ENCODE data around the gene ZNF205. TPM values are rescaled to one million over a fixed set of nuclear protein-coding genes. Genes with fewer than 3 reads are reported as not detected.

Gene ZNF205
- total and polyA plus RNA-seq, 2 of the 13 experiments (the other 11 are each of a cell fraction or from before 2014, with no cell fraction given) = 5.8 to 10.2 TPM

- TF ChIP-seq, protein P1, sequence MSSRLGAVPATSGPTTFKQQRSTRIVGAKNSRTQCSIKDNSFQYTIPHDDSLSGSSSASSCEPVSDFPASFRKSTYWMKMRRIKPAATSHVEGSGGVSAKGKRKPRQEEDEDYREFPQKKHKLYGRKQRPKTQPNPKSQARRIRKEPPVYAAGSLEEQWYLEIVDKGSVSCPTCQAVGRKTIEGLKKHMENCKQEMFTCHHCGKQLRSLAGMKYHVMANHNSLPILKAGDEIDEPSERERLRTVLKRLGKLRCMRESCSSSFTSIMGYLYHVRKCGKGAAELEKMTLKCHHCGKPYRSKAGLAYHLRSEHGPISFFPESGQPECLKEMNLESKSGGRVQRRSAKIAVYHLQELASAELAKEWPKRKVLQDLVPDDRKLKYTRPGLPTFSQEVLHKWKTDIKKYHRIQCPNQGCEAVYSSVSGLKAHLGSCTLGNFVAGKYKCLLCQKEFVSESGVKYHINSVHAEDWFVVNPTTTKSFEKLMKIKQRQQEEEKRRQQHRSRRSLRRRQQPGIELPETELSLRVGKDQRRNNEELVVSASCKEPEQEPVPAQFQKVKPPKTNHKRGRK (CRISPR knock-in tag; IDR thresholded peaks at IDR 0.05) = no peak
- TF ChIP-seq FOXP4 (CRISPR knock-in tag; IDR thresholded peaks at IDR 0.05) = 0 out of 2 replicates have a peak, but pooled peaks have one; percentile 26
- TF ChIP-seq SSRP1 (CRISPR knock-in tag; IDR thresholded peaks at IDR 0.05) = no peak
- TF ChIP-seq PREB (CRISPR knock-in tag; IDR thresholded peaks at IDR 0.05) = no peak
These were observed 37.4 kb downstream of the ZNF205 start (continued) for GRCh38 chr16:3149630-3150345.

Measured in HepG2 (cell line).